NT2/D1 (cell line): Measurements from ENCODE around the gene TMEM131.

Source experiments
- YY1 ChIP-seq: IDR thresholded peaks from 2 replicates; pipeline ENCODE4 v1.6.1; 2011; ENCODE audit not compliant: insufficient read length, insufficient read depth
- ZNF274 ChIP-seq: IDR thresholded peaks from 2 replicates; pipeline ENCODE4 v1.6.1; 2011; ENCODE audit warnings: mild to moderate bottlenecking, low read depth, low read length

DNA sequence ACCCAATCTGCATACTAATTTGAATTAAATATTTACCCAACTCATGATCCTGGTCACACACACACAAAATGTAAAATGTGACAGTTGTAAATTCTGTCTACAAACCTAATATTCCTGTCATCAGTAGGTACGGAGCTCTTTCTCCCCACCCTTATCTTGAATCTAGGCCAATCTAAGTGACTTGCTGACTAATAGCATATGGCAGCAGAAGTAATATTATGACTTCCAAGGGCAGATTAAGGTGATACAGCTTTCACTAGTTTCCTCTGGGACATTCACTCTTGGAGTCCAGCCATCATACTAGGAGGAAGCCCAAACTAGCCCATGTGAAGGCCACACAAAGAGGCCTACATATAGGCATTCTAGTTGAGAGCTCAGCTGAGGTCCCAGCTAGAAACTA, 89.4 kb downstream of the TMEM131 start:
- no peak for TF ChIP-seq YY1
- no peak for TF ChIP-seq ZNF274
